Mucosa of descending colon (tissue), 3 donors: Measurements from ENCODE around the gene BACH2. TPM values are rescaled to one million over a fixed set of nuclear protein-coding genes. Genes with fewer than 3 reads are reported as not detected.

Source experiments
- ATAC-seq: fragments of 200-7000 bp; cut with Tn5 transposase; one replicate; pipeline ENCODE4 v1.9.1; 2020; ENCODE audit warnings: mild to moderate bottlenecking, moderate library complexity
- DNase-seq, 3 donors: peaks; one replicate each; pipeline ENCODE4 v3.0.0-alpha.2; 2020
- H3K36me3 ChIP-seq: fragments of 200-600 bp; one replicate; pipeline ENCODE4 v1.8.0; 2021; ENCODE audit warnings: low read depth, mild to moderate bottlenecking
- H3K4me1 ChIP-seq: fragments of 200-600 bp; one replicate; pipeline ENCODE4 v1.8.0; 2021; ENCODE audit warnings: low read depth, mild to moderate bottlenecking
- H3K4me3 ChIP-seq: fragments of 200-600 bp; one replicate; pipeline ENCODE4 v1.8.0; 2021; ENCODE audit warnings: mild to moderate bottlenecking
- H3K9me3 ChIP-seq: fragments of 200-600 bp; one replicate; pipeline ENCODE4 v1.8.0; 2021; ENCODE audit warnings: mild to moderate bottlenecking
- CTCF ChIP-seq: fragments of 200-600 bp; IDR thresholded peaks from one replicate; pipeline ENCODE4 v1.8.0; 2022; ENCODE audit warnings: antibody characterized with exemption, mild to moderate bottlenecking
- intact Hi-C, 2 donors: fragments of 100-400 bp; cut with DNase I in 1 of 2; cut with micrococcal nuclease in 1 of 2; formaldehyde crosslinking; loops; one replicate each; pipeline versions ENCODE4 v1.11.0 to v1.11.1; 2022; cut with DNase I, micrococcal nuclease
- total RNA-seq, 3 donors: library from RNA; stranded (reverse); fragmentation: NEBNext Ultra II Directional in 2 of 3; extraction: Animal tissue kit (Norgen Biotek cat#: 25700) in 2 of 3; gene quantifications; one replicate each; pipeline versions ENCODE4 v1.2.1 to v1.2.4, GENCODE V29; 2021 to 2023
- donor health status: DM: no; HTN: no; CAD: no; lungs with moderate emphysema.
- donor health status: DM: no; HTN: no; CAD: no.
- donor health status: DM: no; HTN: yes; CAD: no.

BACH2 gene
- total RNA-seq, 3 donors from 2014 or later: 0.96 to 1.6 (median 1.2) TPM

GRCh38 chr6:90311569-90311968 lies 14.9 kb upstream of the BACH2 start:
- Histone ChIP-seq H3K4me3 (no peak overlapping the region), H3K4me1 (no peaks in the 10 kb centered on the region), H3K9me3 (no peaks in the 10 kb centered on the region), H3K36me3 (no peaks in the 10 kb centered on the region)
- TF ChIP-seq CTCF: no peak
- intact Hi-C loops: no loop called here
- ATAC-seq (no peak), DNase-seq (no peak)

DNA sequence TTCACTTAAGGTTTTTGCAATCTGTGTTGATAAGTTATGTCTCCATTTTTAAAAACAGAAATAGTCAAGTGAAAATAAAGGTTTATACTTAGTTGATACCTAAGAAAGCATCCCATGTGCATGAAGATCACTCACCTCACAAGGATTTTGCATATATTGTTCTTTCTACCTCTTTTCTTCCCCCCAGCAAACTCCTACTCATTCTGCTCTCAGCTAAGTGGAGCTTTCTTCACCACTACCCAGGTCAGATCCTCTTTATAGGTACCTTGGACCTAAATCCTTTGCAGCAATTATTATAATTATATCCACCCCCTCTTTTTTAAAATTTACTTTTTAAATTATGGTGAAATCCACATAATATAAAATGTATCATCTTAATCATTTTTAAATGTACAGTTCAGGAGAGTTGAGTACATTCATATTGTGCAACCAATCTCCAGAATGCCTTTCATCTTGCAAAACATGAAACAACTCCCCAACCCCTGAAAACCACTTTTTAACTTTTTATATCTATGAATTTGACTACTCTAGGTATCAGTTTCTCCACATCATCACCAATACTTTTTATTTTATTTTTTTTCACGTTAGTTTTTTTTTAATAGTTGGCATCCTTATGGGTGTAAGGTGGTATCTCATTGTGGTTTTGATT lies 9.3 kb upstream of the BACH2 start:
- H3K36me3 ChIP-seq: no peaks in the 10 kb centered on the region

GRCh38 chr6:90304308-90304707 lies 7.7 kb upstream of the BACH2 start:
- Histone ChIP-seq H3K4me1 (no peaks in the 10 kb centered on the region), H3K4me3 (no peak overlapping the region), H3K36me3 (no peaks in the 10 kb centered on the region), H3K9me3 (no peaks in the 10 kb centered on the region)
- ATAC-seq (peak; percentile 61), DNase-seq (no peak)
- TF ChIP-seq CTCF: no peak
- intact Hi-C loops: no loop called here

More for the DNA sequence above, 9.3 kb upstream of the BACH2 start:
- TF ChIP-seq CTCF: no peak
- H3K4me1 ChIP-seq: no peaks in the 10 kb centered on the region
- no peaks in the 10 kb centered on the region for H3K9me3 ChIP-seq
- DNase-seq (no peak), ATAC-seq (no peak)
- intact Hi-C loops: no loop called here
- H3K4me3 ChIP-seq: no peak overlapping the region

GRCh38 chr6:90303039-90303438 lies 6.4 kb upstream of the BACH2 start:
- no peak for ATAC-seq
- intact Hi-C loops: no loop called here

GRCh38 chr6:90302320-90302719 lies 5.7 kb upstream of the BACH2 start:
- ATAC-seq: no peak
- Histone ChIP-seq H3K36me3 (no peaks in the 10 kb centered on the region), H3K4me3 (no peak overlapping the region), H3K4me1 (no peaks in the 10 kb centered on the region), H3K9me3 (no peaks in the 10 kb centered on the region)
- intact Hi-C loops: no loop called here
- DNase-seq: no peak
- no peak for TF ChIP-seq CTCF

More at GRCh38 chr6:90303039-90303438, 6.4 kb upstream of the BACH2 start:
- no peak overlapping the region for H3K4me3 ChIP-seq
- H3K4me1 ChIP-seq: no peaks in the 10 kb centered on the region
- no peaks in the 10 kb centered on the region for H3K36me3 ChIP-seq
- no peak for DNase-seq
- no peak for TF ChIP-seq CTCF
- H3K9me3 ChIP-seq: no peaks in the 10 kb centered on the region

GRCh38 chr6:90301816-90302215 lies 5.2 kb upstream of the BACH2 start:
- no peak for TF ChIP-seq CTCF
- intact Hi-C loops: no loop called here
- no peak for DNase-seq

More at GRCh38 chr6:90301816-90302215, 5.2 kb upstream of the BACH2 start:
- no peaks in the 10 kb centered on the region for H3K9me3 ChIP-seq
- no peaks in the 10 kb centered on the region for H3K36me3 ChIP-seq
- H3K4me1 ChIP-seq: no peaks in the 10 kb centered on the region
- no peak overlapping the region for H3K4me3 ChIP-seq
- ATAC-seq: no peak
